Breast epithelium (tissue), 3 donors: ENCODE data around the gene TACR2.

Experiments
- CTCF ChIP-seq, 3 donors: fragments of 450-650 bp; IDR thresholded peaks; one replicate each; pipeline ENCODE4 v1.5.1; 2016 to 2017; ENCODE audit warnings: antibody characterized with exemption in 3 of 3, mild to moderate bottlenecking in 3 of 3, moderate library complexity in 3 of 3
- POLR2A ChIP-seq: fragments of 450-650 bp; IDR thresholded peaks from one replicate; pipeline ENCODE4 v1.6.1; 2016; ENCODE audit warnings: antibody characterized with exemption, mild to moderate bottlenecking, moderate library complexity

GRCh38 chr10:69438536-69439349, 22.0 kb upstream of the TACR2 start:
- TF ChIP-seq CTCF (IDR thresholded peaks at IDR 0.05) = no peak
- no peak for TF ChIP-seq POLR2A
